ENCODE measurements around the gene PLXNA4. TPM values are rescaled to one million over a fixed set of nuclear protein-coding genes. Genes with fewer than 3 reads are reported as not detected.
A peak's percentile ranks its signal among the peaks of the same experiment; 100 is the strongest.

The PLXNA4 gene
- total and polyA plus RNA-seq, 2 donors (not counting 1 experiment from before 2014, with no cell fraction given), result not detected

- intact Hi-C loops (cut with micrococcal nuclease), result no loop called here
- ChIA-PET CTCF (interaction anchor here (0.5 to 2.0 kb wide), 4 partner anchors 9 to 1822 kb away, joined by 5 to 35 read pairs (median 8); no protein-coding TSS in a partner anchor), POLR2A (no interaction called here)
- H3K27me3 ChIP-seq (replicated peaks in 1 of 4; ENCODE audit: control extremely low read depth in 1 of 4, control insufficient read depth in 3 of 4, insufficient read depth in 4 of 4, low read length in 3 of 4), result peaks cover 0 to 24% (median 8%) of the 10 kb centered on the region in 4 experiments
- ATAC-seq (ENCODE audit: low read depth) (no peak), DNase-seq (no peak)
- H3K27me3 Mint-ChIP-seq, result peaks cover 31% of the 10 kb centered on the region
- no peak overlapping the region for H2AFZ ChIP-seq (ENCODE audit: insufficient read depth, low read depth, low read length, poor library complexity, severe bottlenecking)
- H3K27ac ChIP-seq (ENCODE audit: low read length in 2 of 2), result no peak overlapping the region
- no peak overlapping the region for H3K4me3 ChIP-seq (ENCODE audit: control extremely low read depth in 1 of 5, extremely low read depth in 1 of 5, insufficient read depth in 1 of 5, low read depth in 2 of 5, low read length in 4 of 5)
- H3K9ac ChIP-seq (ENCODE audit: low read length), result no peak overlapping the region
- no peak overlapping the region for H3K4me2 ChIP-seq (replicated peaks; ENCODE audit: low read depth, low read length, poor library complexity, severe bottlenecking)
- peaks cover 3% of the 10 kb centered on the region for H3K9me3 Mint-ChIP-seq (ENCODE audit: insufficient read depth)
- H3K4me1 Mint-ChIP-seq, result peaks cover 12% of the 10 kb centered on the region
- 19% methylated on average over 6 of the region's 6 CpGs for WGBS (ENCODE audit: insufficient coverage)
- H3K9me3 ChIP-seq (ENCODE audit: control extremely low read depth in 1 of 3, control insufficient read depth in 2 of 3, insufficient read depth in 1 of 3, low read length in 2 of 3), result peaks cover 0 to 13% (median 0%) of the 10 kb centered on the region in 3 donors
- H3K4me1 ChIP-seq (ENCODE audit: control insufficient read depth in 2 of 2, insufficient read depth in 2 of 2, low read length in 2 of 2), result peaks cover 7 to 10% of the 10 kb centered on the region in 2 donors
- H3K4me3 Mint-ChIP-seq, result no peak overlapping the region
- H4K20me1 ChIP-seq (ENCODE audit: control insufficient read depth, insufficient read depth, low read length, poor library complexity, severe bottlenecking), result no peaks in the 10 kb centered on the region
- H3K27ac Mint-ChIP-seq, result no peak overlapping the region
- H3K36me3 ChIP-seq (replicated peaks in 1 of 2; ENCODE audit: control extremely low read depth in 1 of 2, control insufficient read depth in 1 of 2, extremely low read depth in 1 of 2, insufficient read depth in 2 of 2, low read length in 1 of 2), result no peaks in the 10 kb centered on the region
- H3K79me2 ChIP-seq (ENCODE audit: control insufficient read depth, insufficient read depth, low read length), result no peaks in the 10 kb centered on the region
- TF ChIP-seq CTCF (IDR thresholded peaks at IDR 0.05) (no peak), EZH2 (IDR thresholded peaks at IDR 0.05; ENCODE audit: borderline replicate concordance, insufficient read depth, low read depth, low read length, poor library complexity, severe bottlenecking) (no peak)
Measured at GRCh38 chr7:132319481-132319880, 256.8 kb downstream of the PLXNA4 start.

GRCh38 chr7:132318352-132319318, 257.6 kb downstream of the PLXNA4 start:
- Mint-ChIP-seq H3K4me1 (peaks cover 12% of the 10 kb centered on the region), H3K27me3 (peaks cover 31% of the 10 kb centered on the region), H3K27ac (no peak overlapping the region), H3K9me3 (ENCODE audit: insufficient read depth) (peaks cover 3% of the 10 kb centered on the region), H3K4me3 (peak overlapping the region; percentile 13)
- intact Hi-C loops (cut with micrococcal nuclease), result no loop called here
- WGBS (ENCODE audit: insufficient coverage), result 11% methylated on average over 15 of the region's 20 CpGs
- ChIA-PET POLR2A (no interaction called here), CTCF (interaction anchor here (1.0 to 2.0 kb wide), 7 partner anchors 8 to 1822 kb away, joined by 3 to 35 read pairs (median 6); no protein-coding TSS in a partner anchor)
- H3K27me3 ChIP-seq (replicated peaks in 1 of 4; ENCODE audit: control extremely low read depth in 1 of 4, control insufficient read depth in 3 of 4, insufficient read depth in 4 of 4, low read length in 3 of 4), result peaks cover 0 to 24% (median 8%) of the 10 kb centered on the region in 4 experiments
- ATAC-seq (ENCODE audit: low read depth) (peak; percentile 81), DNase-seq (peak; percentile 75)
- H3K36me3 ChIP-seq (replicated peaks in 1 of 2; ENCODE audit: control extremely low read depth in 1 of 2, control insufficient read depth in 1 of 2, extremely low read depth in 1 of 2, insufficient read depth in 2 of 2, low read length in 1 of 2), result no peaks in the 10 kb centered on the region
- H3K9me3 ChIP-seq (ENCODE audit: control extremely low read depth in 1 of 3, control insufficient read depth in 2 of 3, insufficient read depth in 1 of 3, low read length in 2 of 3), result peaks cover 0 to 13% (median 0%) of the 10 kb centered on the region in 3 donors
- no peak overlapping the region for H3K4me3 ChIP-seq (ENCODE audit: control extremely low read depth in 1 of 5, extremely low read depth in 1 of 5, insufficient read depth in 1 of 5, low read depth in 2 of 5, low read length in 4 of 5)
- H3K27ac ChIP-seq (ENCODE audit: low read length in 2 of 2), result no peak overlapping the region
- peak overlapping the region; percentile 70 for H2AFZ ChIP-seq (ENCODE audit: insufficient read depth, low read depth, low read length, poor library complexity, severe bottlenecking)
- no peaks in the 10 kb centered on the region for H4K20me1 ChIP-seq (ENCODE audit: control insufficient read depth, insufficient read depth, low read length, poor library complexity, severe bottlenecking)
- no peak for TF ChIP-seq EZH2 (IDR thresholded peaks at IDR 0.05; ENCODE audit: borderline replicate concordance, insufficient read depth, low read depth, low read length, poor library complexity, severe bottlenecking)
- TF ChIP-seq CTCF (IDR thresholded peaks at IDR 0.05), result peak; percentile 82
- no peaks in the 10 kb centered on the region for H3K79me2 ChIP-seq (ENCODE audit: control insufficient read depth, insufficient read depth, low read length)
- no peak overlapping the region for H3K9ac ChIP-seq (ENCODE audit: low read length)
- H3K4me1 ChIP-seq (ENCODE audit: control insufficient read depth in 2 of 2, insufficient read depth in 2 of 2, low read length in 2 of 2), result peaks cover 7 to 10% of the 10 kb centered on the region in 2 donors
- peak overlapping the region; percentile 59 for H3K4me2 ChIP-seq (replicated peaks; ENCODE audit: low read depth, low read length, poor library complexity, severe bottlenecking)

All from B cell (primary cell).